GM12874 (cell line): ENCODE results near the gene RPL29.

ENCODE experiments used
- CTCF ChIP-seq: IDR thresholded peaks from 2 replicates; pipeline ENCODE4 v1.5.1; 2011; ENCODE audit warnings: low read depth, mild to moderate bottlenecking, control low read depth, low read length, moderate library complexity; ENCODE audit not compliant: insufficient read depth

RPL29 gene

GRCh38 chr3:52031896-52032295 is 36.2 kb upstream of the RPL29 start:
- no peak for TF ChIP-seq CTCF

- TF ChIP-seq CTCF: no peak
These were observed 35.1 kb upstream of the RPL29 start for GRCh38 chr3:52030714-52031310.

GRCh38 chr3:52029535-52029934 is 33.8 kb upstream of the RPL29 start:
- TF ChIP-seq CTCF: no peak

- TF ChIP-seq CTCF: no peak
These were observed 33.4 kb upstream of the RPL29 start for GRCh38 chr3:52029053-52029452.

GRCh38 chr3:52028572-52028971 is 32.9 kb upstream of the RPL29 start:
- TF ChIP-seq CTCF: no peak

GRCh38 chr3:52026041-52026440 is 30.3 kb upstream of the RPL29 start:
- TF ChIP-seq CTCF: no peak

GRCh38 chr3:52025453-52025852 is 29.8 kb upstream of the RPL29 start:
- no peak for TF ChIP-seq CTCF
